ENCODE data around the gene MORN2. TPM values are rescaled to one million over a fixed set of nuclear protein-coding genes. Genes with fewer than 3 reads are reported as not detected.
"Not testable (repeated sequence)": the region's sequence is repeated elsewhere in the genome, so short reads cannot be mapped to it uniquely, and the experiment has no call there.

MORN2 gene
- 12.2 and 28.4 TPM in 2 replicates for total RNA-seq

GRCh38 chr2:38875576-38876367 is at the start of gene MORN2, which contains the start of gene DHX57:
Gene MORN2, plus strand, starts transcription at chr2:38875976.
Gene DHX57, minus strand, starts transcription at chr2:38875934. Its CDS starts 7,529 bp downstream, at chr2:38868405.
- DNase-seq (ENCODE audit: low read depth) = peak; percentile 20
- TF ChIP-seq, protein P1, sequence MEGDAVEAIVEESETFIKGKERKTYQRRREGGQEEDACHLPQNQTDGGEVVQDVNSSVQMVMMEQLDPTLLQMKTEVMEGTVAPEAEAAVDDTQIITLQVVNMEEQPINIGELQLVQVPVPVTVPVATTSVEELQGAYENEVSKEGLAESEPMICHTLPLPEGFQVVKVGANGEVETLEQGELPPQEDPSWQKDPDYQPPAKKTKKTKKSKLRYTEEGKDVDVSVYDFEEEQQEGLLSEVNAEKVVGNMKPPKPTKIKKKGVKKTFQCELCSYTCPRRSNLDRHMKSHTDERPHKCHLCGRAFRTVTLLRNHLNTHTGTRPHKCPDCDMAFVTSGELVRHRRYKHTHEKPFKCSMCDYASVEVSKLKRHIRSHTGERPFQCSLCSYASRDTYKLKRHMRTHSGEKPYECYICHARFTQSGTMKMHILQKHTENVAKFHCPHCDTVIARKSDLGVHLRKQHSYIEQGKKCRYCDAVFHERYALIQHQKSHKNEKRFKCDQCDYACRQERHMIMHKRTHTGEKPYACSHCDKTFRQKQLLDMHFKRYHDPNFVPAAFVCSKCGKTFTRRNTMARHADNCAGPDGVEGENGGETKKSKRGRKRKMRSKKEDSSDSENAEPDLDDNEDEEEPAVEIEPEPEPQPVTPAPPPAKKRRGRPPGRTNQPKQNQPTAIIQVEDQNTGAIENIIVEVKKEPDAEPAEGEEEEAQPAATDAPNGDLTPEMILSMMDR (conservative IDR thresholded peaks at IDR 0.05; ENCODE audit: low read depth, low read length) = no peak

GRCh38 chr2:38827539-38828145 is 48.1 kb upstream of the MORN2 start:
- not testable (repeated sequence) for H3K4me3 ChIP-seq (ENCODE audit: low read depth, low read length)
- peak; percentile 2 for DNase-seq (ENCODE audit: low read depth)

More at GRCh38 chr2:38875576-38876367, at the start of gene MORN2, which contains the start of gene DHX57:
- peak within 1 kb of the TSS; percentile 94 for H3K4me3 ChIP-seq (ENCODE audit: low read depth, low read length)

GRCh38 chr2:38828460-38828859 is 47.3 kb upstream of the MORN2 start:
- TF ChIP-seq, protein P1 (conservative IDR thresholded peaks at IDR 0.05; ENCODE audit: low read depth, low read length) = no peak
- no peak for DNase-seq (ENCODE audit: low read depth)
- H3K4me3 ChIP-seq (ENCODE audit: low read depth, low read length) = no peak overlapping the region

DNA sequence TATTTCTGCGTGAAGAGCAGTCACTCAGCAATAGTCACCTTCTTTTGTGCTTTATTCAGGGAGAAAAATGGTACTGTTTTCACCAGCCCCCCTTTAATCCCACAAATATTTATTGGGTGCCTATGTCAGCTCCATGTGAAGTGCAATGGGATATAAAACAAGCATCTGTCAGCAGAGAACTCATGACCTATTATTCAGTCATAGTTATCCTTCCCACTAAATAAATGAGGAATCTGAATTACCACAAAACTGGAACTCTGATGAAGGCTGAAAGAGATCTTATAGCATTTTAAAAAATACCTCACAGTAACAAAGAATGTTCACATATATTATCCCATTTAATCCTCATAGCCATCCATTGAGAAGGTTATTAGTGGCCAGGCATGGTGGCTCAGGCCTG is 45.8 kb upstream of the MORN2 start:
- no peak overlapping the region for H3K4me3 ChIP-seq (ENCODE audit: low read depth, low read length)
- no peak for DNase-seq (ENCODE audit: low read depth)
- TF ChIP-seq, protein P1 (conservative IDR thresholded peaks at IDR 0.05; ENCODE audit: low read depth, low read length) = no peak

DNA sequence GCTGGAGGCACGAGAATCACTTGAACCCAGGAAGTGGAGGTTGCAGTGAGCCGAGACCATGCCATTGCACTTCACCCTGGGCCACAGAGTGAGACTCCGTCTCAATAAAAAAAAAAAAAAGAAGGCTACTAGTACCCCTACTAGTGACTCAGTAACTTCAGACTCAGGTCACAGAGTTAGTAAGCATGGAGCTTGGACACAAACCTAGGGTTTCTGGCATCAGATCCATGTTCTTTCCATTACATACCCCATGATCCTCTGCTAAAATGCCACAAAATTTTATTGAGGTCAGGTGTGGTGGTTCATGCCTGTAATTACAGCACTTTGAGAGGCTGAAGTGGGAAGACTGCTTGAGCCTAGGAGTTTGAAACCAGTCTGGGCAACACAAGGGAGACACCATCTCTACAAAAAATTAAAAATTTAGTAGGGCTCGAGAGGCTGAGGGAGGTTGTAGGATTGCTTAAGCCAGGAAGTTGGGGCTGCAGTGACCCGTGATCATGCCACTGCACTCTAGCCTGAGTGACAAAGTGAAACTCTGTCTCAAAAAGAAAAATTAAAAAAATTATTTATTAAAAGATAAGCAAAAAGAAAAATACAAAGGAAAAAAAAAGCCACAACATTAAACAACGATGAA is 45.1 kb upstream of the MORN2 start:
- no peak for DNase-seq (ENCODE audit: low read depth)
- TF ChIP-seq, protein P1 (conservative IDR thresholded peaks at IDR 0.05; ENCODE audit: low read depth, low read length) = no peak
- H3K4me3 ChIP-seq (ENCODE audit: low read depth, low read length) = no peak overlapping the region

GRCh38 chr2:38835015-38835601 is 40.7 kb upstream of the MORN2 start:
- no peak overlapping the region for H3K4me3 ChIP-seq (ENCODE audit: low read depth, low read length)
- DNase-seq (ENCODE audit: low read depth) = no peak
- TF ChIP-seq, protein P1 (conservative IDR thresholded peaks at IDR 0.05; ENCODE audit: low read depth, low read length) = peak; percentile 50

- no peak for DNase-seq (ENCODE audit: low read depth)
- TF ChIP-seq, protein P1 (conservative IDR thresholded peaks at IDR 0.05; ENCODE audit: low read depth, low read length) = no peak
- H3K4me3 ChIP-seq (ENCODE audit: low read depth, low read length) = no peak overlapping the region
Measured at GRCh38 chr2:38835990-38836389, 39.8 kb upstream of the MORN2 start.
